HepG2 (cell line): Measurements from ENCODE around the gene P2RX6. TPM values are rescaled to one million over a fixed set of nuclear protein-coding genes. Genes with fewer than 3 reads are reported as not detected.

ENCODE experiments used
- ETV6 ChIP-seq: sonication (generic); formaldehyde crosslinking; conservative IDR thresholded peaks from 2 replicates; pipeline ENCODE4 v1.4.0; 2020; ENCODE audit warnings: missing genetic modification reagents
- GATAD2A ChIP-seq: IDR thresholded peaks from 2 replicates; pipeline ENCODE4 v1.6.1; 2016
- HOXA5 ChIP-seq: sonication (generic); formaldehyde crosslinking; IDR thresholded peaks from 2 replicates; pipeline ENCODE4 v1.4.0; 2020; ENCODE audit warnings: missing genetic modification reagents
- MED8 ChIP-seq: sonication (generic); formaldehyde crosslinking; IDR thresholded peaks from 2 replicates; pipeline ENCODE4 v1.8.1; 2023; ENCODE audit warnings: mild to moderate bottlenecking, missing genetic modification reagents; ENCODE audit not compliant: insufficient replicate concordance
- REXO4 ChIP-seq: sonication (generic); formaldehyde crosslinking; IDR thresholded peaks from 2 replicates; pipeline ENCODE4 v1.8.0; 2022; ENCODE audit warnings: missing genetic modification reagents, mild to moderate bottlenecking, borderline replicate concordance
- ZBTB43 ChIP-seq: sonication (generic); formaldehyde crosslinking; conservative IDR thresholded peaks from 2 replicates; pipeline ENCODE4 v1.4.0; 2020; ENCODE audit warnings: missing genetic modification reagents
- ZFP91 ChIP-seq: sonication (generic); formaldehyde crosslinking; IDR thresholded peaks from 2 replicates; pipeline ENCODE4 v1.9.0; 2022; ENCODE audit warnings: missing genetic modification reagents, mild to moderate bottlenecking, borderline replicate concordance
- ZNF235 ChIP-seq: sonication (generic); formaldehyde crosslinking; IDR thresholded peaks from 2 replicates; pipeline ENCODE4 v1.8.1; 2023; ENCODE audit warnings: mild to moderate bottlenecking, missing genetic modification reagents, borderline replicate concordance
- ZNF598 ChIP-seq: sonication (generic); formaldehyde crosslinking; IDR thresholded peaks from 2 replicates; pipeline ENCODE4 v1.5.1; 2020; ENCODE audit warnings: mild to moderate bottlenecking, missing genetic modification reagents, borderline replicate concordance
- ZNF709 ChIP-seq: sonication (generic); formaldehyde crosslinking; IDR thresholded peaks from 2 replicates; pipeline ENCODE4 v1.5.0; 2020; ENCODE audit warnings: mild to moderate bottlenecking, missing genetic modification reagents
- ZNF747 ChIP-seq: sonication (generic); formaldehyde crosslinking; IDR thresholded peaks from 2 replicates; pipeline ENCODE4 v1.8.1; 2023; ENCODE audit warnings: missing genetic modification reagents, mild to moderate bottlenecking, borderline replicate concordance
- ZNF75D ChIP-seq: sonication (generic); formaldehyde crosslinking; IDR thresholded peaks from 2 replicates; pipeline ENCODE4 v1.8.1; 2023; ENCODE audit warnings: missing genetic modification reagents, mild to moderate bottlenecking, borderline replicate concordance
- polyA plus RNA-seq, 8 experiments: library from polyadenylated mRNA; depleted of rRNA in 3 of 8; stranded (reverse) in 7 of 8; unstranded in 1 of 8; fragments of >200 nt; fragmentation: Illumina TruSeq in 4 of 8; extraction: Trizol in 4 of 8; gene quantifications; 2 replicates each; pipeline versions ENCODE4 v1.2.1 to v1.2.3, GENCODE V29; 2011 to 2016; ENCODE audit warnings: low read depth in 4 of 8, missing spikeins in 1 of 8, mixed read lengths in 1 of 8; ENCODE audit not compliant: insufficient read depth in 1 of 8
- total RNA-seq, 5 experiments: library from RNA; depleted of rRNA; stranded (reverse); fragments of >200 nt; fragmentation: Illumina TruSeq; extraction: Trizol; gene quantifications; 2 replicates each; pipeline ENCODE4 v1.2.3, GENCODE V29; 2016; ENCODE audit warnings: low read depth in 1 of 5
- TF ChIP-seq, protein P1 (sequence below): sonication (generic); formaldehyde crosslinking; IDR thresholded peaks from 2 replicates; pipeline ENCODE4 v1.8.0; 2022; ENCODE audit warnings: missing genetic modification reagents, low read depth, mild to moderate bottlenecking, borderline replicate concordance
- TF ChIP-seq, protein P2 (sequence below): sonication (generic); formaldehyde crosslinking; IDR thresholded peaks from 2 replicates; pipeline ENCODE4 v1.8.0; 2022; ENCODE audit warnings: mild to moderate bottlenecking, missing genetic modification reagents, moderate library complexity

The P2RX6 gene
- total and polyA plus RNA-seq, 2 of the 13 experiments (the other 11 are each of a cell fraction or from before 2014, with no cell fraction given), result 0.04 to 0.12 TPM

- TF ChIP-seq ZNF598 (no peak), REXO4 (no peak), ZNF235 (no peak), ZNF709 (CRISPR knock-in tag) (no peak), MED8 (no peak), ETV6 (CRISPR knock-in tag) (no peak), ZFP91 (CRISPR knock-in tag) (no peak), ZNF747 (CRISPR knock-in tag) (no peak), ZNF75D (CRISPR knock-in tag) (no peak), GATAD2A (CRISPR knock-in tag) (no peak), HOXA5 (CRISPR knock-in tag) (no peak), ZBTB43 (CRISPR knock-in tag) (no peak)
- TF ChIP-seq, protein P1, sequence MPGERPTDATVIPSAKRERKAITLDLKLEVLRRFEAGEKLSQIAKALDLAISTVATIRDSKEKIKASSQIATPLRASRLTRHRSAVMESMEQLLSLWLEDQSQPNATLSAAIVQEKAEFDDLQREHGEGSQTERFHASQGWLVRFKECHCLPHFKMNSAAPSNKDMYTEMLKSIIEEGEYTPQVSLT, result no peak
- TF ChIP-seq, protein P2, sequence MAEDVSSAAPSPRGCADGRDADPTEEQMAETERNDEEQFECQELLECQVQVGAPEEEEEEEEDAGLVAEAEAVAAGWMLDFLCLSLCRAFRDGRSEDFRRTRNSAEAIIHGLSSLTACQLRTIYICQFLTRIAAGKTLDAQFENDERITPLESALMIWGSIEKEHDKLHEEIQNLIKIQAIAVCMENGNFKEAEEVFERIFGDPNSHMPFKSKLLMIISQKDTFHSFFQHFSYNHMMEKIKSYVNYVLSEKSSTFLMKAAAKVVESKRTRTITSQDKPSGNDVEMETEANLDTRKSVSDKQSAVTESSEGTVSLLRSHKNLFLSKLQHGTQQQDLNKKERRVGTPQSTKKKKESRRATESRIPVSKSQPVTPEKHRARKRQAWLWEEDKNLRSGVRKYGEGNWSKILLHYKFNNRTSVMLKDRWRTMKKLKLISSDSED (CRISPR knock-in tag), result no peak
Observed at GRCh38 chr22:21033895-21034294, 18.9 kb downstream of the P2RX6 start (continued).
